Tibial nerve (tissue), 3 donors: Measurements from ENCODE around the gene PRKCE.

ENCODE experiments used
- CTCF ChIP-seq, 5 experiments: fragments of 200-600 bp in 3 of 5; fragments of 450-650 bp in 2 of 5; sonication (generic) in 3 of 5; IDR thresholded peaks; one replicate each; pipeline ENCODE4 v1.5.1; 2016 to 2019; ENCODE audit warnings: antibody characterized with exemption in 5 of 5, mild to moderate bottlenecking in 3 of 5, moderate library complexity in 2 of 5
- POLR2A ChIP-seq, 2 donors: fragments of 450-650 bp; IDR thresholded peaks; one replicate each; pipeline ENCODE4 v1.6.1; 2017; ENCODE audit warnings: antibody characterized with exemption in 2 of 2, mild to moderate bottlenecking in 2 of 2, moderate library complexity in 2 of 2

GRCh38 chr2:46018773-46019591 is 367.5 kb downstream of the PRKCE start:
- TF ChIP-seq POLR2A (IDR thresholded peaks at IDR 0.05) (no peak), CTCF (IDR thresholded peaks at IDR 0.05) (no peak)
